CD4-positive, alpha-beta T cell treated with Interleukin-6 at 100 ng/mL for 8 hours (primary cell): ENCODE data around the gene GOLGA5.
A peak's percentile ranks its signal among the peaks of the same experiment; 100 is the strongest.
"Not testable (repeated sequence)": the region's sequence is repeated elsewhere in the genome, so short reads cannot be mapped to it uniquely, and the experiment has no call there.

ENCODE experiments used
- DNase-seq: peaks from one replicate; pipeline ENCODE4 v3.0.0-alpha.2; 2020; ENCODE audit warnings: mixed read lengths, low spot score

Gene GOLGA5

DNA sequence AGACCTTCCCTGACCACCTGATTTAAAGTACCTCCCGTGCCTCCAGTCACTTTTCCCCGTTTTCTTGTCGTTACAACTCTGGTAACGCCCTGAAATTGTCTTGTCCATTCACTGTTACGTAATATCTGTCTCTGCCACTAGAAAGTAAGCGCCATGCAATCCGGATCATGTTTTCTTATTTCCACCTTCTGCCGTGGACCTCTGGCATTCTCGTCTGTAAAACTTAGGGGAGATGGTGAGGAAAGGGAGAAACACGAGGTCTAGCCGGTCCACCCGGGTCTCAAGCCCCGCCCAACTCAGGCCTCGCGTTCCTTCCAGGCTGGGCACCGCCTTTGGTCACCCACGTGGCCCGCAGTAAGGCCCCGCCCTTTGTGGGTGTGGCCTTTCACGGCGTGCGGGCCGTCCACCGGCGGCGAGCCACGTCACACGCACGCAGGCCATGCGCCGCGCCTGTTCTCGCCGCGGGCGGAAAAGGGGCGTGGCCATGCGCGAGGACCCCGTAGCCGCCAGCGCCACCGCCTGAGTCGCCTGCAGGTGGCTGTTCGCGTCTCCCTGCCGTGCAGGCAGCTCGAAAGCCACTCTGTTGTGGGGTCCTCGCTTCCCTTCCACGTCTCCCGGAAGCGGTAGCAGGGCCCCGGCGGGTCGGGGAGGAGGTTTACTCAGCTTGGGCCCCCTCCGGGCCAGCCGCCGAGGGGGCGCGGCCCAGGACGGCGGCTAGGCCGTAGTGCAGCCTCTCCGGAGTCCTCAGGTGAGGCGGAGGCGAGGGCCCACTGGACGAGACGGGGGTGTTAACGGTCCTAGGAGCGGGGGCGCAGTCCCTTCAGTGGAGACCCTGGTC lies at the start of gene GOLGA5:
Gene GOLGA5 (plus strand): TSS at position 597 of the 838 bp plus-strand sequence. CDS start 3,133 bp downstream, outside the sequence.
- DNase-seq: peak; percentile 97

- DNase-seq: no peak
Observed at GRCh38 chr14:92747701-92748258, 46.3 kb upstream of the GOLGA5 start.

- peak; percentile 88 for DNase-seq
Observed at GRCh38 chr14:92748259-92749016, 45.7 kb upstream of the GOLGA5 start, which contains the start of gene LGMN. Gene LGMN, minus strand, starts transcription at chr14:92748627. Its CDS starts 15,841 bp downstream, at chr14:92732786.

GRCh38 chr14:92750222-92750728 lies 43.8 kb upstream of the GOLGA5 start:
- DNase-seq: peak; percentile 52

GRCh38 chr14:92750994-92751400 lies 43.1 kb upstream of the GOLGA5 start:
- no peak for DNase-seq

DNA sequence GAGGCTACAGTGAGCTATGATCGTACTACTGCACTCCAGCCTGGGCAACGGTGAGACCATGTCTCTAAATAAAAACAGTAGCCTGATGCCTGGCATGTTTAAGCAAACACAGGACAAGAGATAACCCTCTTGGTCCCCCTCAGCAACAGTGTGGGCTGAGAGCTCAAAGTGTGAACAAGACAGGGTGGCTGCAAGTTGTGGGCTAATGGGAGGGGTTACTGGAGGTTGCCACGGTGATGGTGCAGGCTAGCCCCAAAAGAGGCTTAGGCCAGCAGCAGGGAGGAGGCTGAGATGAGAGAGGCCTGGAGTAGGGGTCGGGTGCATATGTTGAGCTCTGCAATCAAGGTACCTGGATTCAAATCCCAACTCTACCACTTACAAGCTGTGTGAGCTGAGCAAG lies 42.3 kb upstream of the GOLGA5 start:
- no peak for DNase-seq

GRCh38 chr14:92753250-92753649 lies 40.9 kb upstream of the GOLGA5 start:
- no peak for DNase-seq

GRCh38 chr14:92754966-92755365 lies 39.1 kb upstream of the GOLGA5 start:
- no peak for DNase-seq

GRCh38 chr14:92755495-92755894 lies 38.6 kb upstream of the GOLGA5 start:
- no peak for DNase-seq

DNA sequence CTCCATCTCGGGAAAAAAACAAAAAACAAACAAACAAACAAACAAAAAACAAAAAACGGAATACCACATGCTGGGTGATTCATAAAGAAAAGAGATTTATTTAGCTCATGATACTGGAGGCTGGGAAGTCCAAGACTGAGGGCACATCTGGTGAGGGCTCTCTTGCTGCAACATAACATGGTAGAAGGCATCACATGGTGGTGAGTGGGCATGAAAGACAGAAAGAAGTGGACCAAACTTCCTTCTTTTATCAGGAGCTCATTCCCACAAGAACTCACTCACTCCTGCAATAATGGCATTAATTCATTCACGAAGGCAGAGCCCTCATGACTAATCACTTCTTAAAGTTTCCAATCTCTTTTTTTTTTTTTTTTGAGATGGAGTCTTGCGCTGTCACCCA lies 37.7 kb upstream of the GOLGA5 start:
- DNase-seq: no peak

DNA sequence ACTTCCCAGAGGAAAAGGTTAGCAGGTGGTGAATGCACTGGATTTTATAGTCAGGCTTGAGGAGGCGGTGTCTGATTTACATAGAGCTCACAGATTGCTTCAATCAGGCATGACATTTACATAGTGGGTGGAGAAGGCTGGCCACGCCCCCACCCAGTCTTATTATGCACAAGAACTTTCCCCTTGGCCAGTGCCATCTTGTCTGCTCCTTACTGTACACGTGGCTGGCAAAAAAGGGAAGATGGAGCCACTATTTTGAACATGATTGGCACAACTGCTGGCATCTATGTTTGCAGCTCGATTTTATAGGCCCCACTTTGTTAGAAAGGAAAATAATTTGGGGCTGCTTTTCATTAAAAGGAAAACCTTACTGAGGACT lies 34.8 kb upstream of the GOLGA5 start:
- no peak for DNase-seq

GRCh38 chr14:92759679-92760523 lies 34.2 kb upstream of the GOLGA5 start:
- DNase-seq: no peak

DNA sequence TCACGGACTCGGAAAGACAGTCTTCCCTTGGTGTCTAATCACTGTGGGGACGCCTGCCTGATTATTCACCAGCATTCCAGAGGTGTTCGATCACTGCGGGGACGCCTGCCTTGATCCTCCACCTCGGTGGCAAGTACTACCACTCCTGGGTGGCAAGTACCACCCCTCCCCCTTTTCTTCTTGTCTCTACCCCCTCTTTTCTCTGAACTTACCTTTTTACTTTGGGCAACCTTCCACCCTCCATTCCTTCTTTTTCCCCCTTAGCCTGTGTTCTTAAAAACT lies 33.6 kb upstream of the GOLGA5 start:
- DNase-seq: no peak

DNA sequence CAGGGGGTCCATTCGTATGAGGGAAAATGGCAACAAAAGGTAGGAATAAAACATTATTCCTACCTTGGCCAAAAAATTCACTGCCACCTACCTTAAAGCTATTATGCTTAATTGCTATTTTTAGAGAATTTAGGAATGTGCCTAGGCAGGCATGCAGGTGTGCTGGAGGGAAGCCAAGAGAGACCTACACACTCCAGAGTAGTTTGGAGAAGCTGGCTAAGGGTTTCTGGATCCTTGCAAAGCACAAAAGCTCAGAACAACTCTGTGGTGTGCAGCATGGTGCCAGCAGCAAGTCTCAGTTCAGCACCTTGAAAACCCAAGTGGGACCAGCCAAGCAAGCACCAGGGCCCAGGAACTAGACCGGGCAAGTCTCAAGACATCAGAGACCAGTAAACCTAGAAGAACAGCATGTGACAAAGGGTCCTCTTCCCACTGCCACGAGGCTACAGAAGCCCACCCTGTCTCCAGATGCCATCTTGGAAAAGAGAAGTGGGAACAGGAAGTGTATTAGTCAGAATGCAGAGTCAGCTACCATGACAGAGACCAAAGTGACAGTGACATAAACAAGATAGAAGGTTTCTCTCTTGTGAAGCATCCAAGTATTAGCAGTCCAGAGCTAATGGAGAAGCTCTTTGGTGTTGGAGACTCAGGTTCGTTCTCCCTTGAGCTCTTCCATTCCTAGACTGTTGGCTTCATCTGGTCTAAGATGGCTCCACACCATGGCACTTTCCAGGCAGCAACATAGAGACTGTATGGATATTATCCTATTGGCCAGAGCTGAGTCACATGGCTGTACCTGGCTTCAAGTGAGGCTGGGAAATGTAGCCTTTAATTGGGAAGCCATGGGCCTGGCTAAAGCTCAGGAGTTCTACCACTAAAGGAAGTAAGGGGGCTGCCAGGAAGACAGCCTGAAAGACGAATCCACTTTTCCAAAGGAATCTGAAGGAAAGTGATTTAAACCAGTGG lies 30.2 kb upstream of the GOLGA5 start:
- DNase-seq: not testable (repeated sequence)

- DNase-seq: peak; percentile 5
Observed at GRCh38 chr14:92768236-92768635, 25.9 kb upstream of the GOLGA5 start.

DNA sequence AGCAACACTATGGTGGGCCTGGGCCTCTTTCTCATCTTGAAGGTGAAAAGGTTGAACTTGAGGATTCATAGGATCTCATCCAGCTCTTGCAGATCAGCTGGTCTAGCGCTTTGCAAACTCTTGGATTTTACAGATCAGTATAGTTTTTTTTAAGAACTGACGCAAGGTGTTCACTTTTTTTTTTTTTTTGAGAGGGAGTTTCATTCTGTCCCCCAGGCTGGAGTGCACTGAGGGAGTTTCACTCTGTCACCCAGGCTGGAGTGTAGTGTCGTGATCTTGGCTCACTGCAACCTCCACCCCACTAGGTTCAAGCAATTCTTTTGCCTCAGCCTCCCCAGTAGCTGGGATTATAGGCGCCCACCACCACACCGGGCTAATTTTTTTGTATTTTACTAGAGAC lies 25.3 kb upstream of the GOLGA5 start:
- no peak for DNase-seq

DNA sequence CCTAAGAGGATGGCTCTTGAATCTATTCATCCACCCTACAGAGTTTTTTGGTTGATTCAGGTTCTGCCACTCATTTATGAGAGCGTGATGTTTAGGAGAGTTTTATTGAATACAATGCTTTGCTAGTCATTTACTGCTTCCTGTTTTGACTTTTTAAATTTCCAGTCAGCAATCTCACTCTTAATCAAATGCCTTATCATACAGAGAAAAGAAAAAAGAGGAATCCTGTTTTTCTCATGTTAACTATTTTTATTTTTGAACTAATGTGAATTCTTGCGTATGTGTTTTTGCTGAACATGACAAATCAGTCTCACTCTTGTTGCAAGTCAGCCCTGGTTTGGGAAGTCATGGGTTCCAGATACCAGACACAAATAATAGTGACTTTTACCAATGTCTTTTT lies 23.6 kb upstream of the GOLGA5 start:
- no peak for DNase-seq

DNA sequence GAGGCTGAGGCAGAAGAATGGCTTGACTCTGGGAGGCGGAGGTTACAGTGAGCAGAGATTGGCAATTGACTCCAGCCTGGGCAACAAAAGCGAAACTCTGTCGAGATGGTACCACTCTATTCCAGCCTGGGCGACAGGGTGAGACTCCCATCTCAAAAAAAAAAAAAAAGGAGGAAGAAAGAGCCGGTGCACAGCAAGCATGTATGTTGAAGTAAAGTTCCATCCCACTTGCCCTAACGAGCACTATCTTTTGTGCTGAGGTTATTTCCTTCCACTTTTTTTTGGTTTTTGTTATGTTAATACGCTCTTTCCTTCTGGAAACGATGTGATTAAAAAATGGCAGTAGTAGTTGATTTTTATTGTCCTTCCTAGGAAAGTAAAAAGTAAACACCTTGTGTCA lies 19.5 kb upstream of the GOLGA5 start:
- DNase-seq: no peak

DNA sequence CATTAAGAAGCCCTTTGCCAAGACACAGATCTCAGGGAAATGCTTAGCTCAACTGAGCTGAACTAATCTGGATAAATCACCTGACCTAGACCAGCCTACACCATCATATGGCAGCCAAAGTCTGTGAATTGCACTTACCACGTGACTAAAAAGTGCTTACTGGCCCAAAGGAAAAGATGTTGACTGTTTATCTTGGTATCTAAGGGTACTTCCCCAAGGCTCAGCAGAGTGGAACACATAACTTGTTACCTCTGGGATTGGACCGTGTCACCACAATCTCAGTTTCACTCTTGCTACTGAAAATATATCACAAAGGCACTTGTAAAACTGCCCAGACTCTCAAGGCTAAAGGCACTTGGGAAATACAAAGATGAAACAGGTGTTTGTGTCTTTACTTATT lies 18.8 kb upstream of the GOLGA5 start:
- DNase-seq: not testable (repeated sequence)

DNA sequence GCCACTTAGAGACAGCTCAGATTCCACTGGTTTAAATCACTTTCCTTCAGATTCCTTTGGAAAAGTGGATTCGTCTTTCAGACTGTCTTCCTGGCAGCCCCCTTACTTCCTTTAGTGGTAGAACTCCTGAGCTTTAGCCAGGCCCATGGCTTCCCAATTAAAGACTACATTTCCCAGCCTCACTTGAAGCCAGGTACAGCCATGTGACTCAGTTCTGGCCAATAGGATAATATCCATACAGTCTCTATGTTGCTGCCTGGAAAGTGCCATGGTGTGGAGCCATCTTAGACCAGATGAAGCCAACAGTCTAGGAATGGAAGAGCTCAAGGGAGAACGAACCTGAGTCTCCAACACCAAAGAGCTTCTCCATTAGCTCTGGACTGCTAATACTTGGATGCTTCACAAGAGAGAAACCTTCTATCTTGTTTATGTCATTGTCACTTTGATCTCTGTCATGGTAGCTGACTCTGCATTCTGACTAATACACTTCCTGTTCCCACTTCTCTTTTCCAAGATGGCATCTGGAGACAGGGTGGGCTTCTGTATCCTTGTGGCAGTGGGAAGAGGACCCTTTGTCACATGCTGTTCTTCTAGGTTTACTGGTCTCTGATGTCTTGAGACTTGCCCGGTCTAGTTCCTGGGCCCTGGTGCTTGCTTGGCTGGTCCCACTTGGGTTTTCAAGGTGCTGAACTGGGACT lies 15.1 kb upstream of the GOLGA5 start:
- not testable (repeated sequence) for DNase-seq
